IMR-90 (cell line): ENCODE results near the gene INPP5F.

Source experiments
- CEBPB ChIP-seq: IDR thresholded peaks from 2 replicates; pipeline ENCODE4 v1.6.1; 2012; ENCODE audit warnings: low read depth, low read length, improper control_type of control experiment
- FOS ChIP-seq: fragments of 150-350 bp; IDR thresholded peaks from 2 replicates; pipeline ENCODE4 v1.6.1; 2016; ENCODE audit warnings: low read depth, low read length
- MAFK ChIP-seq: IDR thresholded peaks from 2 replicates; pipeline ENCODE4 v1.6.1; 2012; ENCODE audit warnings: low read depth, low read length, improper control_type of control experiment
- MAZ ChIP-seq: IDR thresholded peaks from 2 replicates; pipeline ENCODE4 v1.6.1; 2012; ENCODE audit warnings: low read depth, mild to moderate bottlenecking, low read length, improper control_type of control experiment, moderate library complexity, borderline replicate concordance
- NFE2L2 ChIP-seq: fragments of 150-350 bp; IDR thresholded peaks from 2 replicates; pipeline ENCODE4 v1.6.1; 2016; ENCODE audit warnings: low read depth, mild to moderate bottlenecking, low read length
- POLR2A ChIP-seq: IDR thresholded peaks from 2 replicates; pipeline ENCODE4 v1.6.1; 2012; ENCODE audit warnings: mild to moderate bottlenecking, low read depth, low read length
- RAD21 ChIP-seq: IDR thresholded peaks from 2 replicates; pipeline ENCODE4 v1.6.1; 2012; ENCODE audit warnings: low read length, improper control_type of control experiment
- RCOR1 ChIP-seq: IDR thresholded peaks from 2 replicates; pipeline ENCODE4 v1.6.1; 2012; ENCODE audit warnings: mild to moderate bottlenecking, low read length, improper control_type of control experiment; ENCODE audit not compliant: insufficient replicate concordance
- TF ChIP-seq, protein P1 (sequence below): fragments of 150-350 bp; IDR thresholded peaks from 2 replicates; pipeline ENCODE4 v1.6.1; 2017; ENCODE audit warnings: mild to moderate bottlenecking, antibody characterized with exemption, low read length, low read depth
- TF ChIP-seq, protein P2 (sequence below): conservative IDR thresholded peaks from 2 replicates; pipeline ENCODE4 v1.5.1; 2012; ENCODE audit warnings: mild to moderate bottlenecking, low read depth, low read length, improper control_type of control experiment
- TF ChIP-seq, protein P3 (sequence below): fragments of 150-350 bp; IDR thresholded peaks from 2 replicates; pipeline ENCODE4 v1.6.1; 2016; ENCODE audit warnings: low read depth, mild to moderate bottlenecking, low read length, moderate library complexity, borderline replicate concordance

DNA sequence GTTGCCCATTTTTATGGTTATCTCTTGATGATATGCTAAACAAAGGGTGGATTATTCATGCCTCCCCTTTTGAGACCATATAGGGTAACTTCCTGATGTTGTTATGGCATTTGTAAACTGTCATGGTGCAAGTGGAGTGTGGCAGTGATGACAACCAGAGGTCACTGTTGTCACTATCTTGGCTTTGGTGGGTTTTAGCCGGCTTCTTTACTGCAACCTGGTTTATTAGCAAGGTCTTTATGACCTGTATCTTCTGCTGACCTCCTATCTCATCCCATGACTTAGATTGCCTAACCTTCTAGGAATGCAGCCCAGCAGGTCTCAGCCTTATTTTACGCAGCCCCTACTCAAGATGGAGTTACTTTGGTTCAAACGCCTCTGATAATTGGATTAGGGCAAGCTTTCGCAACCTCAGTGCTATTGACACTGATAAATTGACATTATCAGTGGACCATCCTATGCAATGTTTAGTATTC, 37.8 kb upstream of the INPP5F start:
- TF ChIP-seq, protein P1, sequence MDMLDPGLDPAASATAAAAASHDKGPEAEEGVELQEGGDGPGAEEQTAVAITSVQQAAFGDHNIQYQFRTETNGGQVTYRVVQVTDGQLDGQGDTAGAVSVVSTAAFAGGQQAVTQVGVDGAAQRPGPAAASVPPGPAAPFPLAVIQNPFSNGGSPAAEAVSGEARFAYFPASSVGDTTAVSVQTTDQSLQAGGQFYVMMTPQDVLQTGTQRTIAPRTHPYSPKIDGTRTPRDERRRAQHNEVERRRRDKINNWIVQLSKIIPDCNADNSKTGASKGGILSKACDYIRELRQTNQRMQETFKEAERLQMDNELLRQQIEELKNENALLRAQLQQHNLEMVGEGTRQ: no peak
- no peak for TF ChIP-seq FOS
- TF ChIP-seq RAD21: no peak
- no peak for TF ChIP-seq MAFK
- TF ChIP-seq, protein P2, sequence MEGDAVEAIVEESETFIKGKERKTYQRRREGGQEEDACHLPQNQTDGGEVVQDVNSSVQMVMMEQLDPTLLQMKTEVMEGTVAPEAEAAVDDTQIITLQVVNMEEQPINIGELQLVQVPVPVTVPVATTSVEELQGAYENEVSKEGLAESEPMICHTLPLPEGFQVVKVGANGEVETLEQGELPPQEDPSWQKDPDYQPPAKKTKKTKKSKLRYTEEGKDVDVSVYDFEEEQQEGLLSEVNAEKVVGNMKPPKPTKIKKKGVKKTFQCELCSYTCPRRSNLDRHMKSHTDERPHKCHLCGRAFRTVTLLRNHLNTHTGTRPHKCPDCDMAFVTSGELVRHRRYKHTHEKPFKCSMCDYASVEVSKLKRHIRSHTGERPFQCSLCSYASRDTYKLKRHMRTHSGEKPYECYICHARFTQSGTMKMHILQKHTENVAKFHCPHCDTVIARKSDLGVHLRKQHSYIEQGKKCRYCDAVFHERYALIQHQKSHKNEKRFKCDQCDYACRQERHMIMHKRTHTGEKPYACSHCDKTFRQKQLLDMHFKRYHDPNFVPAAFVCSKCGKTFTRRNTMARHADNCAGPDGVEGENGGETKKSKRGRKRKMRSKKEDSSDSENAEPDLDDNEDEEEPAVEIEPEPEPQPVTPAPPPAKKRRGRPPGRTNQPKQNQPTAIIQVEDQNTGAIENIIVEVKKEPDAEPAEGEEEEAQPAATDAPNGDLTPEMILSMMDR: no peak
- no peak for TF ChIP-seq MAZ
- TF ChIP-seq, protein P3, sequence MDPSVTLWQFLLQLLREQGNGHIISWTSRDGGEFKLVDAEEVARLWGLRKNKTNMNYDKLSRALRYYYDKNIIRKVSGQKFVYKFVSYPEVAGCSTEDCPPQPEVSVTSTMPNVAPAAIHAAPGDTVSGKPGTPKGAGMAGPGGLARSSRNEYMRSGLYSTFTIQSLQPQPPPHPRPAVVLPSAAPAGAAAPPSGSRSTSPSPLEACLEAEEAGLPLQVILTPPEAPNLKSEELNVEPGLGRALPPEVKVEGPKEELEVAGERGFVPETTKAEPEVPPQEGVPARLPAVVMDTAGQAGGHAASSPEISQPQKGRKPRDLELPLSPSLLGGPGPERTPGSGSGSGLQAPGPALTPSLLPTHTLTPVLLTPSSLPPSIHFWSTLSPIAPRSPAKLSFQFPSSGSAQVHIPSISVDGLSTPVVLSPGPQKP: no peak
- no peak for TF ChIP-seq NFE2L2
- no peak for TF ChIP-seq RCOR1
- no peak for TF ChIP-seq CEBPB
- TF ChIP-seq POLR2A: no peak
